ENCODE results near the gene SHC2.

DNA sequence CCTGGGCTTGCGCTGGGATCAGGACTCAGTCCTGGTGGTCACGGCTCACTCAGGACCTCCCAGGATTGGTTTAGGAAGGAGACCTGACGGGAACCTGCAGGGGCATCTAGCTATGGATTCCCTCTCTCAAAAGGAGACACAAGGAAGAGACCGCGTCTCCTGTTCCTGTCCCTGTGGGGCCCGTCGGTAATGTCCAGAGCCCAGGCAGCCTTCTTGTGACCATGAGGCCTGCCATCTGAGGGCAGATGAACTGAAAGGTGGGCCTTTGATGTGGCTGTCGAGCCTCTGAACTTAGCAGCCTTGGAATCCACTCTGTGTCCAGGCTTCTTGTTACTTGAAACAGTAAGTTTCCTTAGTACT lies 84.7 kb downstream of the SHC2 start:
- TF ChIP-seq SMYD3 (CRISPR knock-in tag; IDR thresholded peaks at IDR 0.05) (no peak), RAD21 (CRISPR knock-in tag; IDR thresholded peaks at IDR 0.05) (no peak), ZNF510 (CRISPR knock-in tag; IDR thresholded peaks at IDR 0.05; ENCODE audit: low read depth) (no peak)
- TF ChIP-seq, protein P1, sequence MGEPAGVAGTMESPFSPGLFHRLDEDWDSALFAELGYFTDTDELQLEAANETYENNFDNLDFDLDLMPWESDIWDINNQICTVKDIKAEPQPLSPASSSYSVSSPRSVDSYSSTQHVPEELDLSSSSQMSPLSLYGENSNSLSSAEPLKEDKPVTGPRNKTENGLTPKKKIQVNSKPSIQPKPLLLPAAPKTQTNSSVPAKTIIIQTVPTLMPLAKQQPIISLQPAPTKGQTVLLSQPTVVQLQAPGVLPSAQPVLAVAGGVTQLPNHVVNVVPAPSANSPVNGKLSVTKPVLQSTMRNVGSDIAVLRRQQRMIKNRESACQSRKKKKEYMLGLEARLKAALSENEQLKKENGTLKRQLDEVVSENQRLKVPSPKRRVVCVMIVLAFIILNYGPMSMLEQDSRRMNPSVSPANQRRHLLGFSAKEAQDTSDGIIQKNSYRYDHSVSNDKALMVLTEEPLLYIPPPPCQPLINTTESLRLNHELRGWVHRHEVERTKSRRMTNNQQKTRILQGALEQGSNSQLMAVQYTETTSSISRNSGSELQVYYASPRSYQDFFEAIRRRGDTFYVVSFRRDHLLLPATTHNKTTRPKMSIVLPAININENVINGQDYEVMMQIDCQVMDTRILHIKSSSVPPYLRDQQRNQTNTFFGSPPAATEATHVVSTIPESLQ (CRISPR knock-in tag; conservative IDR thresholded peaks at IDR 0.05) = no peak
- TF ChIP-seq, protein P2, sequence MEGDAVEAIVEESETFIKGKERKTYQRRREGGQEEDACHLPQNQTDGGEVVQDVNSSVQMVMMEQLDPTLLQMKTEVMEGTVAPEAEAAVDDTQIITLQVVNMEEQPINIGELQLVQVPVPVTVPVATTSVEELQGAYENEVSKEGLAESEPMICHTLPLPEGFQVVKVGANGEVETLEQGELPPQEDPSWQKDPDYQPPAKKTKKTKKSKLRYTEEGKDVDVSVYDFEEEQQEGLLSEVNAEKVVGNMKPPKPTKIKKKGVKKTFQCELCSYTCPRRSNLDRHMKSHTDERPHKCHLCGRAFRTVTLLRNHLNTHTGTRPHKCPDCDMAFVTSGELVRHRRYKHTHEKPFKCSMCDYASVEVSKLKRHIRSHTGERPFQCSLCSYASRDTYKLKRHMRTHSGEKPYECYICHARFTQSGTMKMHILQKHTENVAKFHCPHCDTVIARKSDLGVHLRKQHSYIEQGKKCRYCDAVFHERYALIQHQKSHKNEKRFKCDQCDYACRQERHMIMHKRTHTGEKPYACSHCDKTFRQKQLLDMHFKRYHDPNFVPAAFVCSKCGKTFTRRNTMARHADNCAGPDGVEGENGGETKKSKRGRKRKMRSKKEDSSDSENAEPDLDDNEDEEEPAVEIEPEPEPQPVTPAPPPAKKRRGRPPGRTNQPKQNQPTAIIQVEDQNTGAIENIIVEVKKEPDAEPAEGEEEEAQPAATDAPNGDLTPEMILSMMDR (CRISPR knock-in tag; IDR thresholded peaks at IDR 0.05) = no peak
